GM18867 (cell line): Measurements from ENCODE around the gene SIGLEC8.
"Not testable (repeated sequence)": the region's sequence is repeated elsewhere in the genome, so short reads cannot be mapped to it uniquely, and the experiment has no call there.

ENCODE experiments used
- ATAC-seq: cut with Tn5 transposase; IDR thresholded peaks from one replicate; pipeline ENCODE4 v1.9.1; 2021; ENCODE audit warnings: mild to moderate bottlenecking, moderate library complexity; ENCODE audit not compliant: unreplicated experiment

SIGLEC8 gene

DNA sequence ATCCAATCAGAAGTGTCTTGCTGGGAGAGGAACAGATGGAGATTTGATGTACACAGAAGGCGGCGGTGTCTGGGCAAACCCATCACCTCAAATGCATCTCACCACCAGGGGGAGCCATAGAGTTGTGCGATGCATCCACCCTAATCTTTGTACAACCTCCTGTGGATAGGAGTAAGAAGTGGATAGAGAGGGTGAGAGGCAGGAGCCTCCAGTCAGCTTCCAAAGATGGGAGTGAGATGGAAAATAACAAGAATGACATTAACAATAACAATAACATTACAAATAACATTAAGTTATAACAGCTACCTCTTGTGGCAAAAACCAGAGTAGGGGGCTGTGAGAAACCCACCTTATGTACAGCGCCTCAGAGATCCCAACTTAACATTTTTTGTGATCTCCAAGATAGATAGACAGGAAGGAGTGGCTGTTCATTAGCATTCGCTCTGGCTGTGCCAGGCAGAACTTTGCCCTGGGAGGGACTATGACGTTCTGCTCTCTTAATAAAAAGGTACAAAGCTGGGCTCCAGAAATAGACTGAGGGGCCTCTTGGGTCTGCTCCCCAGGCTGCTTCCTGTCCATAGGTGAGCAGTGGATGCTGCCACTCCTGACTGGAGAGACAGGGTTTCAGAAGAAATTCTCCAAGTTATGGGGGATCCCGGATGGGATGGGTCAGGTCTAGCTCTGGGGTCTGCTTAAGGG lies 14.9 kb upstream of the SIGLEC8 start:
- ATAC-seq, result no peak

DNA sequence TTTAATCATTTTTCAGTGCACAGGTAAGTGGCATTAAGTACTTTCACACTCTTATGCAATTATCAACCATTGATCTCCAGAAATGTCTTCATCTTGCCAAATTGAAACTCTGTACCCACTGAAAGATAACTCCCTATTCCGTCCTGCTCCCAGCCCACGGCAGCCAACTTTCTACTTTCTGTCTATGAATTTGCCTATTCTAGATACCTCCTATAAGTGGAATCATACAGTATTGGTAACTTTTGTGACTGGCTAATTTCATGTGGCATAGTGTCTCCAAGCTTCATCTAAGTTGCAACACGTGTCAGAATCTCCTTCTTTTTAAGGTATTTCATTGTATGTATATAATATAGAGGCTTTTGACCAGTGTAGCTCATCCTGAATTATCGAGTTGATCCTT lies 14.4 kb upstream of the SIGLEC8 start:
- no peak for ATAC-seq

DNA sequence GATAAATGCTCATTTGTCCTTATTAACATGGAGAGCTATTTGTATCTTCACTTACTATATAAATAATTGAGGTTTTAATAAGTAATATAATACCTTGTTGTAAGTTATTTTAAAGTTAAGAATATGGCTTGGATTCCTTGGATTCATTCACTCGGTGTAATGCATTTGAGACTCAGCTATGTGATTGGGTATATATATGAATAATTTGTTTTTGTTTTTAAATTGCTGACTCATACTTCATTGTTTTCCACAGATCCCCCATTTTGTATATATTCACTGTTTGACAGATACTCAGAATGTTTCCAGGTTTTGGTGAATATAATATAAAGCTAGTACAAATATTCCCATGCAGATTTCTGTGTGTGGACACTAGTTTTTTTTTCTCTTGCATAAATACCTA lies 13.3 kb upstream of the SIGLEC8 start:
- ATAC-seq, result no peak

DNA sequence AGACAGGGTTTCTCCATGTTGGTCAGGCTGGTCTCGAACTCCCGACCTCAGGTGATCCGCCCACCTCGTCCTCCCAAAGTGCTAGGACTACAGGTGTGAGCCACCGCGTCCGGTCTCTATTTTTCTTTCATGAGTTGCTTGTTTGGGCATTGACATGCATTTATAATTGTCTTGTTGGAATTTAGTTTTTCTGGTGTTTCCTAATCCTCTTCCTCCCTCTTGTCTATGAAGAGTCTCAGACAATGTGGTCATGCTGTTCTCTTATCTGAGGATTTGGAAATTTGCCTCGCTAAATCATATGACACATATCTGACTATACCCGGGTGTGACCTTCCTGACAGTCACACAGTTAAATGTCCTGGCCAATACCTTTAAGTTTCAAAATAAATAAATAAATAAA lies 12.7 kb upstream of the SIGLEC8 start:
- no peak for ATAC-seq

DNA sequence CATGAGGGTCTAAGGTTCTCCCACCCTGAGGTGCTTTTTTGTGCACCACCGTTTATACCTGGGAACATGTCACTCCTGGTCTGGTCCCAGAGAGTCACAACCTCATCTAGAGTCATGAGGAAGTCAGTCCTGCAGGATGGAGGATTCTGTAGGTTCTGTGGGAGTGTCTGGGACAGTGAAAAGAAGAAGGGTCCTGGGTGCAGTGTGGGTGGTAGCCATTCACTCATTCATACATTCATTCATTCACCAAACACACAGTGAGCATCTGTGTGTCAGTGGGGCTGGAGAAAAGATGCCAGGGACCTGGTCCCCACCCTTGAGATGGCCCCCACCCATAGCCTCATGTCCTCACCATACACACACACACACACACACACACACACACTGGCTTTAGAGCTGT lies 11.4 kb upstream of the SIGLEC8 start:
- no peak for ATAC-seq

DNA sequence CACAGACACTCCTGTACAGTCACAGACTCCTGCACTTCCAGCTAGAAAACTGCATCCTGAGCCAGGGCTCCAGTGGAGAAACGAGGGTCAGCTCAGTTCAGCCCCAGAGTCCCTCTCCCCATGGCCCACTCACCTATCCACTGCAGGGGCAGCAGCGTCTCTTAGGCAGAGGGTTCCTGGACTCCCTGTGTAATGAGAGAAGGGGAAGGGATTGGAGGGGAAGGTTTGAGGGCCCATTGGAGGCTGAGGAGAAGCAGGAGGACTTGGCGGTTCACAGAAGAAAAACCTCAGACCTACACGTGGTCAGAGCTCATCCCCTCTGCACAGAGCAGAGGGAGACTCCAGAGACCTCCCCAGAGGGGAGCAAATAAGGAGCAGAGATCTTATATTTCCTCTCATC lies 10.9 kb upstream of the SIGLEC8 start:
- no peak for ATAC-seq

DNA sequence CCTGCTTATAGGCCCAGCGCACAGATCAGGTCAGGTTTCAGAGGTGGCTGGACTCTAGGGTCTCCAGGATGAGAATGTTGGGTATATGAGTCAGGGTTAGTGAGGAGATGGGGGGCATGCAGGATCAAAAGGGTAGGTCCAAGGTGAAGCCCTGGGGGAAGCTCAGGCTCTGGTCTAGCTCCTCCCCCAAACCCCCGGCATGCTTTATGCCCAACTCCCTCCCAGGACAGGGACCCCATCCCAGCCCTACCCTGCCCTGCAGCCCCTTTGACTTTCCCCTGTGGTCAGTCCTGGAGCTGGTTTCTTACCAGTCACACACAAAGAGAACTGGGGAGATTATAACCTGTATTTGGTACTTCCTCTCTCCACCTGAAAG lies 10.3 kb upstream of the SIGLEC8 start:
- no peak for ATAC-seq

DNA sequence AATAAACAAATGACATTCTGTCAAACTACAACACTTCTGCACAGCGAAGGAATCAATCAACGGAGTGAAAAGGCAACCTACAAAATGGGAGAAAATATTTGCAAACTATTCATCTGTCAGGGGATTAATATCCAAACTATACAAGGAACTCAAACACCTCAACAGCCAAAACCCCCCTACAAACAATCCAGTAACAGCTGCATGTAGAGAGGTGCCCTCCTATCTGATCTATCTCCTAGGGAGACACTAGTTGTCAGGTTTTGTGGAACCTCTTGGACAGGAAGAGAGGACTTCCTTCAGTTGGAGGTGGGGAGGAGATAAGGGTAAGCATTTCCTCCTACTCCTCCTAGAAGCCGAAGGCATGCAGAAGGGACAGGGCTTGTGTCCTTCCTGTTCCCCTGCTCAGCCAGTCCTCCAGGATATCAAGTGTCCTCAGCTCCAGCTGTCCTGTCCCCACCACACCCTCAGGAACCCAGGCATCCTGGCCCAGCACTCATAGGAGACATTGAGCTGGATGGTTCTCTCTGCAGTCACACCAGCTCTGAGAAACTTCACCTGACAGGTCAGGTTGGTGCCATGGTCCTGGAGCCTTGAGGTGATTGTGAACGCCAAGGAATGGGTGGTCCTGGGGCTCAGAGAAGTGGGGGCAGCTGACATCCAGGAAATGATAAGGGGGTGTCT lies 9.8 kb upstream of the SIGLEC8 start:
- no peak for ATAC-seq

DNA sequence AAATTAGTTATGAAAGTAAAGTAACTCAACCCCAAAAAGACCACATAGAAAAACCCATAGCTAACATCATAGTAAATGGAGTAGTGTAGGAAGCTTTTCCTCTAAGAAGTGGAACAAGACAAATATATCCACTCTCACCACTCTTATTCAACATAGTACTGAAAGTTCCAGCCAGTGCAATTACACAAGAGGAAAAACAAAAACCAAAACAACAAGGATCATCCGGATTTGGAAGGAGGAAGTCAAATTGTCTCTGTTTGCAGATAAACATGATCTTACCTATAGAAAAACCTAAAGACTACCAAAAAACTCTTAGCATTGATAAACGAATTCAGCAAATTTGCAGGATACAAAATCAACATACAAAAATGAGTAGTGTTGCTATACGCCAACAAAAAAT lies 8.5 kb upstream of the SIGLEC8 start:
- no peak for ATAC-seq

DNA sequence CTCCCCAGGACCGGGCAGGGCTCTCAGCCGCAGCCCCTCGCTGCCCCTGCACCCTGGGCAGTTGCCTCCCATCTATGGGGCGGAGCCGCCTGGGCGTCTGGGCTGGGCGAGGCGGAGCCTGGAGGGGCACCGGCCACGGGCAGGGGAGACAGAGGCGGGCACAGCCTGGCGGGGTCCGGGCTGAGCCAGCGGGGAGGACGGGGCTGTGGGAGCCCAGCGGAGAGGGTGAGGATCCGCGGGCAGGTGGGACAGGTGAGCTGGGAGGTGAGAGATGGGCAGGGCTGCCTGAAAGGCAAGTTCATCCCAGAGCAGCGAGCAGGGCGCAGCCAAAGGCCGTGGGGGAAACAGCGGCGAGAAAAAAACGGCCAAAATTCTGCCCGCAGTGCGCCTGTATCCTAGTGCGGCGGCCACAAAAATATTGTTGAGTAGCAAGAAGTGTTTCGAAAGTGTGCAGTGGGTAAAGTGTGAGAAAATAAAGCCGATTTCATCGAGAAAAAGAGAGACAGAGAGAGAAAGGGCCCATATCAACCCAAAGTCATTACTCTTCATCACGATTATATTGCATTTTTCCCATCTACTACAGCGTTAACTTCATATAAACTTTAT lies 5.8 kb upstream of the SIGLEC8 start:
- not testable (repeated sequence) for ATAC-seq

DNA sequence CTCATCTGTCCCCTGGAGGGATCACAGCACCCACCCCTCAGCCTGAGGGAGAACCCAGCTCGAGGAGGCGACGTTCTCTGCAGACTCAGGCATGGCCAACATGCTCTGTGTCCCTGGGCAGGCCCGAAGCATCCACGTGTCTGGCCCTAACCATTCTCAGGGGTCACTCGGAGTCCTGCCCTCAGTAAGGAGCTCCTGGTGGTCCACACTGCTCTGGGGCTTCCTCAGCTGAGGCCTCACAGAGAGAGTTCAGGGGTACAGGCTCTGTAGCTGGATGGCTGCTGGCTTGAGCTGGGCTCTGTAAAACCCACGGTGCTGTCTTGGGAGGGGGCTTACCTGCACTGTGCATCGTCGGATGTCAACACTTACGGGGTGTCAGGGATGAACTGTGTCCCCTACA lies 4.4 kb upstream of the SIGLEC8 start:
- no peak for ATAC-seq

DNA sequence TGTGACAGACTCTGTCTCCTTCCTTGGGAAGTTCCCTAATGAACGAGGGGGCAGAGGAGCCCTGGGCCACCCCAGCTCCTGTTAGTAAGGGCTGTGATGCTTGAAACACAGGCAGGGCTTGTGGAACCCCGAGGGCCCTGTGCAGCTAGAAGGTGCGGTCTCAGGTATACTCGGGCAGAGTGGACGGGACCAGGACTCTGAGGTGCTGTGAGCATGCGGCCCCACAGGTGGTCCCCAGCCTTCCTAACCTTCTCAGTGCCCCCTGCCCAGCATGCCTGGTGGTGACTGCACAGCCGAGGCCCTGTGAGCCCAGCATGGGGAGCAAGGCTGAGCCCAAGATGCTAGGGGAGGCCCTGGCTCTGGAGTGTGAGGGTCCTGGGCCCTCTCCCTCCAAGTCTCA lies 4.0 kb upstream of the SIGLEC8 start:
- ATAC-seq, result no peak

DNA sequence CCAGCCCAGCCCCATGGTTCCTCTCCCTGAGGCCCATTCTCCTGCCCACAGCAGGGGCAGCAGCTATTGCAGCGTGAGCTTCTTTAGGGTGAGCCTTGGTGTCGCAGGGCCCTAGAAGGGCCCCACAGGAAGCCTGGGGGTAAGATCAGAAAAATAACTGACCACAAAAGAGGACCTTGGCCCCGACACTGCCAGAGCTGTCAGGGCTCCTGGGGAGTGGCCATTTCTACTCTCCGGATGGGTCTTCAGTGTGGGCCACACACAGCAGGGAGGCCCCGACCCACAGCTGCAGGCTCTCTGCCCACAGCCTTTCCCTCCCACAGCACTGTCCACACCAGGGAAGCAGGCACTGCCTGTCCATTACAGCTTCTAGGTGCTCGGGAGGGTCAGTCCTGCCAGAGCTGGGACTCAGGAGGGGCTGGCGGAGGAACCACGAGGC lies 3.5 kb upstream of the SIGLEC8 start:
- ATAC-seq, result no peak

DNA sequence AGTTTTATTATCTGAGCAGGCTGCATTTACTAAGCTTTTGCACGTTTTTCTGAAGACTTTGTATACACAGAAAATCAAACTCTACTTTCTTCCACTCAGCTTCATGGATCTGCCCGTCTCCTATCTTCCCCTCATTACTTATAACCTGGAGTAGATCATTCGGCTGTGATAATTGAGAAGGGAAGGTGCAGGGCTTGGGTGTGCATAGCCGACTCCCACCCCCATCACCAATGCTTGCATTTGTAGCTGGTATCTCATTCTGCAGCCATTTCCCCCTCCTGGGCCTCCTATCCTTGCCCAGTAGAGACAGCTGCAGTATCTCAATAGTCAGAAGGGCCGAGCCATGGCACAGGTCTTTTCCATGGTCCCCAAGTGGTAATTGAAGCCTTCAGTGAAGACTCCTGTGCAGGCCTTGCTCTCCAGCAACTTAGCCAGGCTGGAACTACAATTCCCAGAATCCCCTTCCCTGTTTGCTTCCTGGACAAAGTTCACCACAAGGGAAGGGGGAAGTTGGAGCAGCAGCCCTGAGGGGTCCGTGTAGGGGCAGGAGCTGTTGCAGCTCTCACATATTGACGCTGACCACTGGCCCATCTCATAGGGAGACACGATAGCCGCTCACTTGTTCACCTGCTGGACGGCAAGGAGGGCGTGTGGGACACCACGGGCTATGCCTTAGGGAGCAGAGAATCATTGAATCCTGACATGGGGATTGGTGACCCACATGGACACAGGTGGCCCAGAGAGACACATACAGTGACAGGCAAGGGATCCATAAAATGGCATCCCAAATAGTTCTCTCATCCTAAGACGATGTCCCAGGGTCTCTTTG lies 2.1 kb upstream of the SIGLEC8 start:
- no peak for ATAC-seq

DNA sequence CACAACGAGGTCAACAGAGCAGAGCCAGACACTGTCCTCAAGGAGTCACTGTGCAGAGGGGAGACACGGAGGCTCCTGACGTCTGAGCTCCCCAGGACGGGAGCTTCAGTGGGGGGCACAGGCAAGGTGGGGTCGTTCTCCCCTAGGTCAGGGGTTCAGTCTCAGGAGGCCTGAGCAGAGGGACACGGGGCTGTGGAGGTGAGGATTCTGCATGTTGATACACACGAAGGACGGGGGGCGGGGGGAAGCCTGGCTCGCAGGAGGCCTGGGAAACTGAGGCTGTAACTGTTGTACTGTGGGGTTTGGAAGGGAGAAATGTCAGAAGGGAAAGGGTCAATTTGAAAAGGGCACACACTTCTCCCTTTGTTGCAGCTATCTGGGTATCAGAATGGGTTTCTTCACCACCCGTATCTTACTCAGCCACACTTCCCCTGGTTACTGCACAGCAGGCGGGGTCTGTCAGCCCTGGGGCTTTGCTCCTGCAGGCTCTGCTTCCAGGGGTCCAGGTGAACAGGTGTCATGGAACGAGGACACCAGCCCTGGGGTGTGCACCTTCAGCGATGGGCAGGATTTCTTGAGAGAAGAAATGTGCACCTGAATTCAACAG lies 748 bp upstream of the SIGLEC8 start:
- no peak for ATAC-seq

DNA sequence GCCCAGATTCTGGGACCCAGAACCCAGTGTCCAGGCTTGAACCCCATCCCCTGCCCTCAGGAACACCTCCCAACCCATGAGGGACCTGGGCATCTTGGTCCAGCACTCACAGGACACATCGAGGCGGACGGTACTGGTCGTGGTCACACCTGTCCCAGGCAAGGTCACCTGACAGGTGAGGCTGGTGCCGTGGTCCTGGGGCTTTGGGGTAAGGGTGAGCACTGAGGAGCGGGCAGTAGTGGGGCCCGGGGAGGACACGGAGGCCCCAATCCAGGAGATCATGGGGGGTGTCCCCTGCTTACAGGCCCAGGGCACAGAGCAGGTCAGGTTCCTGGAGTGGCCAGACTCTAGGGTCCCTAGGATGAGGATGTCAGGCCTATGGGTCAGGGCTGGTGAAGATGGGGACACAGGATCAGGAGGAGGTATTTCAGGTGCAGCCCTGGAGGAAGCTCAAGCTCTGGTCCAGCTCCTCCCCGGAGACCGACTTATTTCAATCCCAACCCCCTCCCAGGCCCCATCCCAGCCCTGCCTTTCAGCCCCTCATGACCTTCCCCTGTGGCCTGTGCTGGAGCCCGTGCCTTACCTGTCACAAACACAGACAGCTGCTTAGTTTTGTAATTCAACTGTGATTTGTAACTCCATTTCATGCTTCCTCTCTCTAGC lies 772 bp downstream of the SIGLEC8 start:
- no peak for ATAC-seq

DNA sequence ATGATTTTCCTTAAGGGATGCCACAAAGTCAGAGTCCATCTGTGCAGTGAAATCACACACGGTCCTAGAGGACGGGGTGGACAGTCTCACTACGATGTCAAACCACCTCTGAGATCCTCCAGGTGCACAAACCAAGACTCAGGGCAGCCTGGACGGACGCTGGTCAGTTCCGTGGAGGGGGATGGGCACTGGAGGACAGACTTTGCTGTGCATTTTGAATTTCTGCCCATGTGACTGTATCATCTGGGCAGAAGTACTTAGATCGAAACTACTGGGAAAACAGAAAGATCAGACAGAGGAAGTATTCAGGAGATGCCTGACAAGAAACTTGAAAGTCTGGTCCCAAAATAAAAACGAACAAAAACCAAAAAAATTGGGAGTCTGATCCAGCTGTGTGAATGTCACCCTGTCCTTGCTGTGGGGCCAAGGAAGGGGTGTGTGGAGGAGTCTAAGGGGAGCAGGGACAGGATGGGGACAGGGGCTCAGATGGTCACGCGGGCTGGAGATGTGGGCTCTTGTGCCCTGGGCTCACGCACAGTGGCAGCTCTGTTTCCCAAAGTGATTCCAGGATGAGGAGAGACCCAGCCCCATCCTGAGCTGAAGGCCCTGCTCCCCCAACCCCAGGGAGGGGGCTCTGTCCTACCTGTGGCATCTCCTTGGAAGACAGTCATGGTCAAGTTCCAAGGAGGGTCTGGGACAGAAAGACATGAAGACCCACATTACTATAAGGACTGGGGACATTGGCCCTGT lies 1.5 kb downstream of the SIGLEC8 start:
- ATAC-seq, result no peak

DNA sequence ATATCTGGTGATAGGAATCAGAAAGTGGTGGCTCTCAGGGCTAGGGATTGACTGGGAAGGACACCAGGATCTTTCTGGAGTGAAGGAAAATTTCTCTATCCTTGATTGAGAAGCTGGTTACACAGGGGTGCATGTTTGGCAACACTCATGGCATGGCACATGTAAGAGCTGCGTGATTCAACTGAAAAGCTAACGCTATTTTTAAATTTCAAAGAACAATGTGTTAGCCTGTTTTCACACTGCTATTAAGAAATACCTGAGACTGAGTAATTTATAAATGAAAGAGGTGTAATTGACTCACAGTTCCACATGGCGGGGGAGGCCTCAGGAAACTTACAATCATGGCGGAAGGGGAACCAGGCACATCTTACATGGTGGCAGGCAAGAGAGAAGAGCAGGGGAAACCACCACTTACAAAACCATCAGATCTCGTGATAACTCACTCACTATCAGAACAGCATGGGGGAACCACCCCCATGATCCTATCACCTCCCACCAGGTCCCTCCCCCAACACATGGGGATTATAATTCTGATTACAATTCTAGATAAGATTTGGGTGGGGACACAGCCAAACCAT lies 7.4 kb downstream of the SIGLEC8 start:
- no peak for ATAC-seq

DNA sequence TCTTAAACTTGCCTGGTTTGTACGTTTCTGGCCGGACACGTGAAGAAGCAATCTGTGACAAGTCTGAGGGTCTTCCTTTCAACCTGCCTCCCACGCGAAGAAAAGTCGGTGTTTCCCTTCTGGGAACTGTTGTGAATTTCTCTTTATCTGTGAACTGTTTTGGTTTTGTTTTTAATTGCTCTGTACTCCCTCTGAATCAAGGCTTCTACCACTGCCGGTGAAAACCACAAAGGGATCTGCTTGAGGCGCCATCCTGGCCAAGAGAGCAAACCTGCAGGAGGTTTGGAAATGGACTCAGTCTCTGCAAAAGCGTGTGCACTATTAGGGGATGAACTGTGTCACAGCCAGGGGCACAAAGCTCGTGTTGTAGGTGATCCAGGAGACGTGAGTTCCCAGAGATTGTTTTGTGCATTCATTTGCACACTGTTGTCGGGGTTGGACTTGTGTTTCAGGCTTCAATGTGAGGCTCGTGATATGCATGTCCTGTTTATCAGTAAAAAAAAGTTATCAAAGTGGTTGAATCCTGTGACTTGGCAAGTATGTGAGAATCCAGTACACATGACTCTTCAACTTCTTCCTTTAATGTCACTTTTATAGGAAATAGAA lies 9.7 kb downstream of the SIGLEC8 start:
- no peak for ATAC-seq
